HL-60/S4 treated with retinoic acid at 250 ng/mL for 4 days and 3 days (cell line): ENCODE results near the gene GPR139.

ENCODE experiments used
- in situ Hi-C: fragments of 300-500 bp; cut with MboI; formaldehyde crosslinking; loops from 2 replicates; pipeline ENCODE4 v1.7.0; 2022; ENCODE audit warnings: low sequenced_read_pairs

The GPR139 gene

GRCh38 chr16:20073203-20074098 is at the start of gene GPR139:
Gene GPR139, minus strand, starts transcription at chr16:20073890. Its CDS starts 274 bp downstream, at chr16:20073616.
- in situ Hi-C loops, result no loop called here

- in situ Hi-C loops, result no loop called here
Measured at GRCh38 chr16:20122011-20122410, 48.3 kb upstream of the GPR139 start.

GRCh38 chr16:20114356-20114755 is 40.7 kb upstream of the GPR139 start:
- in situ Hi-C loops, result no loop called here

GRCh38 chr16:20111143-20111542 is 37.5 kb upstream of the GPR139 start:
- in situ Hi-C loops, result no loop called here

GRCh38 chr16:20107083-20107482 is 33.4 kb upstream of the GPR139 start:
- in situ Hi-C loops, result no loop called here

GRCh38 chr16:20104563-20105183 is 31.0 kb upstream of the GPR139 start:
- in situ Hi-C loops, result no loop called here

GRCh38 chr16:20102521-20102920 is 28.8 kb upstream of the GPR139 start:
- in situ Hi-C loops, result no loop called here

- in situ Hi-C loops, result no loop called here
Measured at GRCh38 chr16:20102021-20102420, 28.3 kb upstream of the GPR139 start.

- in situ Hi-C loops, result no loop called here
Measured at GRCh38 chr16:20099375-20099774, 25.7 kb upstream of the GPR139 start.

- in situ Hi-C loops, result no loop called here
Measured at GRCh38 chr16:20094157-20094556, 20.5 kb upstream of the GPR139 start.

- in situ Hi-C loops, result no loop called here
Measured at GRCh38 chr16:20089246-20089965, 15.7 kb upstream of the GPR139 start.

GRCh38 chr16:20084624-20085226 is 11.0 kb upstream of the GPR139 start:
- in situ Hi-C loops, result no loop called here

- in situ Hi-C loops, result no loop called here
Measured at GRCh38 chr16:20079106-20079505, 5.4 kb upstream of the GPR139 start.

- in situ Hi-C loops, result no loop called here
Measured at GRCh38 chr16:20075243-20075642, 1.6 kb upstream of the GPR139 start.

GRCh38 chr16:20074099-20074991 is 655 bp upstream of the GPR139 start:
- in situ Hi-C loops, result no loop called here

GRCh38 chr16:20072874-20073202 is 852 bp downstream of the GPR139 start:
- in situ Hi-C loops, result no loop called here

GRCh38 chr16:20072146-20072873 is 1.4 kb downstream of the GPR139 start:
- in situ Hi-C loops, result no loop called here

- in situ Hi-C loops, result no loop called here
Measured at GRCh38 chr16:20064931-20065330, 8.8 kb downstream of the GPR139 start.

- in situ Hi-C loops, result no loop called here
Measured at GRCh38 chr16:20064520-20064919, 9.2 kb downstream of the GPR139 start.

GRCh38 chr16:20061132-20061531 is 12.6 kb downstream of the GPR139 start:
- in situ Hi-C loops, result no loop called here
